PC-9 (cell line): ENCODE measurements around the gene MATK. TPM values are rescaled to one million over a fixed set of nuclear protein-coding genes. Genes with fewer than 3 reads are reported as not detected.

ENCODE experiments used
- BruUV-seq: library from RNA; stranded (reverse); fragments of 400-500 nt; replicated peaks from 2 replicates; lab custom pipeline; 2021; lab: Mats Ljungman, UMichigan
- CTCF ChIA-PET: fragments of 300-600 bp; sonication (Branson Sonifier 250); formaldehyde crosslinking; loops from one replicate; lab custom pipeline; 2022; ENCODE audit warnings: antibody characterized with exemption; lab: Charles Lee
- POLR2A ChIA-PET: fragments of 300-600 bp; sonication (Branson Sonifier 250); formaldehyde crosslinking; loops from one replicate; lab custom pipeline; 2022; ENCODE audit warnings: antibody characterized with exemption; ENCODE audit not compliant: unreplicated experiment; lab: Charles Lee
- DNase-seq, 2 experiments: peaks; one replicate each; pipeline versions ENCODE4 v3.0.0 to v3.0.0-alpha.2; 2015 to 2022; ENCODE audit warnings: mixed read lengths in 1 of 2
- H2AFZ ChIP-seq: fragments of 200-600 bp; sonication (generic); 2 replicates; pipeline ENCODE4 v1.8.1; 2017; ENCODE audit warnings: antibody characterized with exemption
- H3F3A ChIP-seq: fragments of 200-600 bp; sonication (generic); 2 replicates; pipeline ENCODE4 v1.8.1; 2017; ENCODE audit warnings: antibody characterized with exemption, mild to moderate bottlenecking, low read depth; ENCODE audit not compliant: insufficient read depth
- H3K27ac ChIP-seq: fragments of 200-600 bp; sonication (generic); 2 replicates; pipeline ENCODE4 v1.6.1; 2016; ENCODE audit warnings: mixed run types
- H3K27me3 ChIP-seq: fragments of 200-600 bp; sonication (generic); 2 replicates; pipeline ENCODE4 v1.6.1; 2016; ENCODE audit warnings: low read depth, mixed run types; ENCODE audit not compliant: insufficient read depth
- H3K36me3 ChIP-seq: fragments of 200-600 bp; sonication (generic); 2 replicates; pipeline ENCODE4 v1.6.1; 2016; ENCODE audit warnings: low read depth, mixed run types
- H3K4me1 ChIP-seq: fragments of 200-600 bp; sonication (generic); replicated peaks from 2 replicates; pipeline ENCODE4 v1.6.1; 2016; ENCODE audit warnings: mixed run types; ENCODE audit not compliant: insufficient read depth
- H3K4me2 ChIP-seq: fragments of 200-600 bp; sonication (generic); 2 replicates; pipeline ENCODE4 v1.6.1; 2017; ENCODE audit warnings: mixed run types
- H3K4me3 ChIP-seq: fragments of 200-600 bp; sonication (generic); 2 replicates; pipeline ENCODE4 v1.6.1; 2016; ENCODE audit warnings: mixed run types
- H3K79me2 ChIP-seq: fragments of 200-600 bp; sonication (generic); 2 replicates; pipeline ENCODE4 v1.6.1; 2017; ENCODE audit warnings: low read depth, mixed run types
- H3K9me2 ChIP-seq: fragments of 200-600 bp; sonication (generic); 2 replicates; pipeline ENCODE4 v1.8.1; 2017; ENCODE audit warnings: mild to moderate bottlenecking; ENCODE audit not compliant: insufficient read depth
- H3K9me3 ChIP-seq: fragments of 200-600 bp; sonication (generic); 2 replicates; pipeline ENCODE4 v1.8.1; 2016; ENCODE audit warnings: low read depth; ENCODE audit not compliant: insufficient read depth
- H4K20me1 ChIP-seq: fragments of 200-600 bp; sonication (generic); 2 replicates; pipeline ENCODE4 v1.8.1; 2017; ENCODE audit not compliant: insufficient read depth
- EZH2 ChIP-seq: fragments of 200-600 bp; sonication (generic); IDR thresholded peaks from 2 replicates; pipeline ENCODE4 v1.8.0; 2017; ENCODE audit warnings: antibody characterized with exemption, low read depth
- intact Hi-C: fragments of 100-400 bp; cut with micrococcal nuclease; formaldehyde crosslinking; loops from one replicate; pipeline ENCODE4 v1.10.0; 2022; ENCODE audit not compliant: unreplicated experiment
- total RNA-seq: library from RNA; stranded (reverse); gene quantifications from 2 replicates; pipeline ENCODE4 v1.2.3, GENCODE V29; 2021
- TF ChIP-seq, protein P1 (sequence below): fragments of 200-600 bp; sonication (generic); conservative IDR thresholded peaks from 2 replicates; pipeline ENCODE4 v1.6.1; 2017; ENCODE audit warnings: mixed run types, antibody characterized with exemption, mild to moderate bottlenecking, moderate library complexity

The MATK gene
- total RNA-seq, 1 experiment from 2014 or later = not detected

DNA sequence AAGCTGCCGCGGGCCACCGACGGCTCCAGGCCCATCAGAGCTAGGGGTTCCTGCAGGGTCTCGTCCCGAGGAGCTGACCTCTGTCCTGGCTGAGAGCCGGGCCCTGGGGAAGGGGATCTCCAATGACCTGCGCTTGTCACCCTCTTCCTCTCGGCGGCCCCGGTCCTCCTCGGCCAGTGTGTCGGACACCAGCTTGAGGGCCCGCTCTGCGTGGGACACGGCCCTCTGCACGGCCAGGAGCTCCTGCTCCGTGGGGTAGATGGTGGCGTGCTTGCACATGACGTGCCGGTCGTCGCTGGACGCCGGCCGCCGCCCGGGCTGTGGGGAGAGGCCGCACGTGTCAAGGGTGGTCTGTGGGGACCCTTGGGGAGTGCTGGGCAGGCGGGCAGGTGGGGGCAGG, 32.7 kb upstream of the MATK start:
- no peak overlapping the region for H2AFZ ChIP-seq
- peak overlapping the region; percentile 47; the same call in 1 of the 2 replicates for H3K4me2 ChIP-seq
- intact Hi-C loops = no loop called here

DNA sequence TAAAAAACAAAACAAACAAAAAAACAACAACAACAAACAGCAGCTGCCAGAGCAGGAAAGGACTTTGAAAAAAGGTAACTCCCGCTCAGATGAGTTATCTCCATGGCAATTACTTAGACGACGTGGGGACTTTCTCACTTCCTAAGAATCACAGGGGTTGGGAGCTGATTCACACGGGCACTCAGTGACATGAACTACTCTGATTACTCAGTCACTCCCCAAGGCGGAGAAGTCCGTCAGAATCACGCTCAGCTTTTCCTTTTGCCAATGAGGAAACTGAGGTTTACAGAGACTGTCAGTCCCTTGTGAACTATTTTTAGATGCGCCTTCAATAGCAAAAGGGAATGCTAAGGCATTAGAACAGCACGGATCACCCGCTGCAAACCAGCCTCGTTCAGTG, 32.3 kb upstream of the MATK start:
- Histone ChIP-seq H4K20me1 (no peaks in the 10 kb centered on the region), H3K4me2 (peak overlapping the region; percentile 47), H3K9me2 (no peaks in the 10 kb centered on the region), H3K36me3 (no peaks in the 10 kb centered on the region), H2AFZ (no peak overlapping the region), H3K27me3 (peaks cover 29% of the 10 kb centered on the region; the same call in 1 of the 2 replicates), H3F3A (no peaks in the 10 kb centered on the region), H3K79me2 (no peaks in the 10 kb centered on the region), H3K27ac (no peak overlapping the region), H3K4me3 (no peak overlapping the region), H3K4me1 (no peaks in the 10 kb centered on the region), H3K9me3 (no peaks in the 10 kb centered on the region)
- no TSS peak for BruUV-seq
- DNase-seq = no peak
- intact Hi-C loops = no loop called here
- POLR2A ChIA-PET = interaction anchor here (0.6 kb wide), 1 partner anchor 58 kb away, joined by 4 read pairs; no protein-coding TSS in a partner anchor
- TF ChIP-seq, protein P1, sequence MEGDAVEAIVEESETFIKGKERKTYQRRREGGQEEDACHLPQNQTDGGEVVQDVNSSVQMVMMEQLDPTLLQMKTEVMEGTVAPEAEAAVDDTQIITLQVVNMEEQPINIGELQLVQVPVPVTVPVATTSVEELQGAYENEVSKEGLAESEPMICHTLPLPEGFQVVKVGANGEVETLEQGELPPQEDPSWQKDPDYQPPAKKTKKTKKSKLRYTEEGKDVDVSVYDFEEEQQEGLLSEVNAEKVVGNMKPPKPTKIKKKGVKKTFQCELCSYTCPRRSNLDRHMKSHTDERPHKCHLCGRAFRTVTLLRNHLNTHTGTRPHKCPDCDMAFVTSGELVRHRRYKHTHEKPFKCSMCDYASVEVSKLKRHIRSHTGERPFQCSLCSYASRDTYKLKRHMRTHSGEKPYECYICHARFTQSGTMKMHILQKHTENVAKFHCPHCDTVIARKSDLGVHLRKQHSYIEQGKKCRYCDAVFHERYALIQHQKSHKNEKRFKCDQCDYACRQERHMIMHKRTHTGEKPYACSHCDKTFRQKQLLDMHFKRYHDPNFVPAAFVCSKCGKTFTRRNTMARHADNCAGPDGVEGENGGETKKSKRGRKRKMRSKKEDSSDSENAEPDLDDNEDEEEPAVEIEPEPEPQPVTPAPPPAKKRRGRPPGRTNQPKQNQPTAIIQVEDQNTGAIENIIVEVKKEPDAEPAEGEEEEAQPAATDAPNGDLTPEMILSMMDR = no peak
- TF ChIP-seq EZH2 = no peak
- CTCF ChIA-PET = no interaction called here

More for the DNA sequence above, 32.7 kb upstream of the MATK start:
- no peaks in the 10 kb centered on the region for H3K9me3 ChIP-seq
- H3F3A ChIP-seq = no peaks in the 10 kb centered on the region
- H3K27me3 ChIP-seq = peaks cover 29% of the 10 kb centered on the region; the same call in 1 of the 2 replicates
- no peak overlapping the region for H3K4me3 ChIP-seq
- H3K4me1 ChIP-seq = no peaks in the 10 kb centered on the region
- ChIA-PET CTCF (no interaction called here), POLR2A (interaction anchor here (0.6 kb wide), 1 partner anchor 167 kb away, joined by 5 read pairs; no protein-coding TSS in a partner anchor)
- TF ChIP-seq EZH2 = no peak
- TF ChIP-seq, protein P1 = no peak
- DNase-seq = no peak
- no TSS peak for BruUV-seq
- no peak overlapping the region for H3K27ac ChIP-seq
- H4K20me1 ChIP-seq = no peaks in the 10 kb centered on the region
- no peaks in the 10 kb centered on the region for H3K79me2 ChIP-seq
- H3K9me2 ChIP-seq = no peaks in the 10 kb centered on the region
- H3K36me3 ChIP-seq = no peaks in the 10 kb centered on the region

DNA sequence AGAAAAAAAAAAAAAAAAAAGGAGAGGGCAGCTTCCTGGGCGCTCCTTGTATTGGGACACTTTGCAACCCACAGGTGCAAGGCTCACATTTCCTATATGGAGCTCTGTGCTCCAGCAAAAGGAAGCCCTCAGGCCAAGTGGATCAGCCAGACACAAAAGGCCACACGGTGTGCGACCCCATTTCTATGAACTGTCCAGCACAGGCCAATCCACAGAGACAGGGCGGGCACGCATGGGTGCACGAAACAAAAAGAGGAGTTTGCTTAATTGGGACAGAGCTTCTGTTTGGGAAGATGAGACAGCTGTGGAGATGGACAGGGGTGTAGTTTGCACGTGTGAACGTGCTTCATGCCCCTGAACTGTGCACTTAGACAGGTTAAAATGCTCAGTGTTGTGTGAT, 31.6 kb upstream of the MATK start:
- H3K9me2 ChIP-seq = no peaks in the 10 kb centered on the region
- no peak overlapping the region for H3K27ac ChIP-seq
- ChIA-PET POLR2A (interaction anchor here (0.6 kb wide), 1 partner anchor 57 kb away, joined by 4 read pairs; no protein-coding TSS in a partner anchor), CTCF (no interaction called here)
- no peak overlapping the region for H3K4me3 ChIP-seq
- no peak overlapping the region for H3K4me2 ChIP-seq
- intact Hi-C loops = no loop called here
- no peaks in the 10 kb centered on the region for H4K20me1 ChIP-seq
- DNase-seq = no peak
- H3K79me2 ChIP-seq = no peaks in the 10 kb centered on the region
- no peaks in the 10 kb centered on the region for H3K9me3 ChIP-seq
- BruUV-seq = no TSS peak
- no peaks in the 10 kb centered on the region for H3K36me3 ChIP-seq
- H3K27me3 ChIP-seq = peaks cover 29% of the 10 kb centered on the region; the same call in 1 of the 2 replicates
- H2AFZ ChIP-seq = no peak overlapping the region
- no peaks in the 10 kb centered on the region for H3K4me1 ChIP-seq
- H3F3A ChIP-seq = no peaks in the 10 kb centered on the region
- TF ChIP-seq, protein P1 = no peak
- TF ChIP-seq EZH2 = no peak
